Measurements from ENCODE around the gene ZNF500.
"Not testable (repeated sequence)": the region's sequence is repeated elsewhere in the genome, so short reads cannot be mapped to it uniquely, and the experiment has no call there.

Gene ZNF500

GRCh38 chr16:4785758-4786433, 18.9 kb upstream of the ZNF500 start:
- H3K9me3 ChIP-seq = no peaks in the 10 kb centered on the region
- peaks cover 4% of the 10 kb centered on the region; the same call in 1 of the 2 replicates for H3K4me1 ChIP-seq
- TF ChIP-seq, protein P1, sequence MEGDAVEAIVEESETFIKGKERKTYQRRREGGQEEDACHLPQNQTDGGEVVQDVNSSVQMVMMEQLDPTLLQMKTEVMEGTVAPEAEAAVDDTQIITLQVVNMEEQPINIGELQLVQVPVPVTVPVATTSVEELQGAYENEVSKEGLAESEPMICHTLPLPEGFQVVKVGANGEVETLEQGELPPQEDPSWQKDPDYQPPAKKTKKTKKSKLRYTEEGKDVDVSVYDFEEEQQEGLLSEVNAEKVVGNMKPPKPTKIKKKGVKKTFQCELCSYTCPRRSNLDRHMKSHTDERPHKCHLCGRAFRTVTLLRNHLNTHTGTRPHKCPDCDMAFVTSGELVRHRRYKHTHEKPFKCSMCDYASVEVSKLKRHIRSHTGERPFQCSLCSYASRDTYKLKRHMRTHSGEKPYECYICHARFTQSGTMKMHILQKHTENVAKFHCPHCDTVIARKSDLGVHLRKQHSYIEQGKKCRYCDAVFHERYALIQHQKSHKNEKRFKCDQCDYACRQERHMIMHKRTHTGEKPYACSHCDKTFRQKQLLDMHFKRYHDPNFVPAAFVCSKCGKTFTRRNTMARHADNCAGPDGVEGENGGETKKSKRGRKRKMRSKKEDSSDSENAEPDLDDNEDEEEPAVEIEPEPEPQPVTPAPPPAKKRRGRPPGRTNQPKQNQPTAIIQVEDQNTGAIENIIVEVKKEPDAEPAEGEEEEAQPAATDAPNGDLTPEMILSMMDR (IDR thresholded peaks at IDR 0.05; ENCODE audit: low read depth, low read length) = no peak

DNA sequence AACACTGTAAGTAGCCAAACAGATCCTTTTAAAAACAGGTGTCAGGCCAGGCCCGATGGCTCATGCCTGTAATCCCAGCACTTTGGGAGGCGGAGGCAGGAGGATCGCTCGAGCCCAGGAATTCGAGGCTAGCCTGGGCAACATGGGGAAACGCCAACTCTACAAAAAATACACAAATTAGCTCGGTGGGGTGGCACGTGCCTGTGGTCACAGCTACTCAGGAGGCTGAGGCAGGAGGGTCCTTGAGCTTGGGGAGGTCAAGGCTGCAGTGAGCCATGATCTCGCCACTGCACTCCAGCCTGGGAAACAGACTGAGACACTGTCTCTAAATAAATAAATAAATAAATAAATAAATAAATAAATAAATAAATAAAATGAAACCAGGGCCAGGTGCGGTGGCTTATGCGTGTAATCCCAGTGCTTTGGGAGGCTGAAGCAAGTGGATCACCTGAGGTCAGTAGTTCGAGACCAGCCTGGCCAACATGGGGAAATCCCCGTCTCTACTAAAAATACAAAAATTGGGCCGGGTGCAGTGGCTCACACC, 17.6 kb upstream of the ZNF500 start:
- H3K4me1 ChIP-seq, DNase-seq, H3K36me3 ChIP-seq: not testable (repeated sequence)

More at GRCh38 chr16:4785758-4786433, 18.9 kb upstream of the ZNF500 start:
- Histone ChIP-seq H3K4me3 (ENCODE audit: low read depth, low read length) (no peak overlapping the region), H3K27me3 (no peaks in the 10 kb centered on the region), H3K36me3 (no peaks in the 10 kb centered on the region)
- no peak for DNase-seq

DNA sequence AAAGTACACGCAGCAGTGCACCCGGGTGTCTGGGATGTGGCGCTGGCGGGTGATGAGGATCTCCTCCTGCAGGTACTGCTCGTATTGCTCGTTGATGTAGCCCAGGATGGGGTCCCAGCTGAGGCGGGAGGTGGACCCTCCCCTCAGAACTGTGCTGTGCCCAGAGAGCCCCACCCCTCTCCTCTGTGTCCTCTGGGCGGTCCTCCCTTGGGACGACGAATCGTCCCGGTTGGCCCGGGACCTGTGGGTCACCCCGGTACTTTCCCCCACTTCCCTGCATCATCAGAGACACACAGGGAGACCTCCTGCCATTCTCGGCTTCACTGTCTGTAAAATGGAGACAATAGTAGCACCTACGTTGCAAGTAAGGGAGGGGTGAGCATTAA, 17.0 kb upstream of the ZNF500 start:
- peaks cover 4% of the 10 kb centered on the region; the same call in 1 of the 2 replicates for H3K4me1 ChIP-seq
- TF ChIP-seq, protein P1 (IDR thresholded peaks at IDR 0.05; ENCODE audit: low read depth, low read length) = no peak
- DNase-seq = no peak

More for the DNA sequence above, 17.6 kb upstream of the ZNF500 start:
- not testable (repeated sequence) for H3K9me3 ChIP-seq; H3K4me3 ChIP-seq (ENCODE audit: low read depth, low read length); H3K27me3 ChIP-seq

GRCh38 chr16:4783251-4783950, 16.4 kb upstream of the ZNF500 start:
- TF ChIP-seq, protein P1 (IDR thresholded peaks at IDR 0.05; ENCODE audit: low read depth, low read length) = no peak
- Histone ChIP-seq H3K27me3 (no peaks in the 10 kb centered on the region), H3K4me3 (ENCODE audit: low read depth, low read length) (no peak overlapping the region), H3K9me3 (no peaks in the 10 kb centered on the region), H3K36me3 (no peaks in the 10 kb centered on the region), H3K4me1 (peaks cover 2% of the 10 kb centered on the region; the same call in 1 of the 2 replicates)
- no peak for DNase-seq

More for the DNA sequence above, 17.0 kb upstream of the ZNF500 start:
- H3K9me3 ChIP-seq = no peaks in the 10 kb centered on the region
- H3K4me3 ChIP-seq (ENCODE audit: low read depth, low read length) = no peak overlapping the region
- no peaks in the 10 kb centered on the region for H3K36me3 ChIP-seq
- no peaks in the 10 kb centered on the region for H3K27me3 ChIP-seq

GRCh38 chr16:4780235-4780634, 13.3 kb upstream of the ZNF500 start:
- Histone ChIP-seq H3K4me3 (ENCODE audit: low read depth, low read length) (no peak overlapping the region), H3K36me3 (no peaks in the 10 kb centered on the region), H3K4me1 (no peaks in the 10 kb centered on the region), H3K9me3 (no peaks in the 10 kb centered on the region), H3K27me3 (no peaks in the 10 kb centered on the region)
- TF ChIP-seq, protein P1 (IDR thresholded peaks at IDR 0.05; ENCODE audit: low read depth, low read length) = no peak
- no peak for DNase-seq

DNA sequence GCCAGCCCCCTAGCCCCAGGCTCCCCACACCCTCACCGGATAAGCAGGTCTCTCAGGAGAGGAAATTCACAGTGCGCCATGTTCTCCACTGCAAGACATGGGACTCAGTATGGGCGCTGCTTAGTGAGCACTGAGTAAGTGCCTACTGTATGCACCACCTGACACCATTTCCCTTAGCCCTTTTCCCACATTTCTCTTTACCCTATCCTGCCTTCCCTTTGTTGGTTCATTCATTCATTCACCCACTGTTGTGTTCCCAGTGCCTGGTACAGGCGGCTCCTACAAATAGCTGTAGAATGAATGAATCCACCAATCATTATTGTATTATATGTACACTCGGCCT, 11.1 kb upstream of the ZNF500 start:
- Histone ChIP-seq H3K4me1 (no peaks in the 10 kb centered on the region), H3K4me3 (ENCODE audit: low read depth, low read length) (no peak overlapping the region)

More for the DNA sequence above, 11.1 kb upstream of the ZNF500 start:
- Histone ChIP-seq H3K27me3 (no peaks in the 10 kb centered on the region), H3K9me3 (no peaks in the 10 kb centered on the region), H3K36me3 (no peaks in the 10 kb centered on the region)
- TF ChIP-seq, protein P1 (IDR thresholded peaks at IDR 0.05; ENCODE audit: low read depth, low read length) = no peak
- no peak for DNase-seq
